DOHH2 (cell line): ENCODE measurements around the gene TTC29.

Experiments
- CTCF ChIP-seq: fragments of 200-600 bp; sonication (generic); IDR thresholded peaks from one replicate; pipeline ENCODE4 v1.5.1; 2014; ENCODE audit warnings: antibody characterized with exemption, mild to moderate bottlenecking, low read depth, low read length; ENCODE audit not compliant: poor library complexity, severe bottlenecking
- EZH2phosphoT487 ChIP-seq: fragments of 200-600 bp; sonication (generic); IDR thresholded peaks from 2 replicates; pipeline ENCODE4 v1.6.1; 2017; ENCODE audit warnings: borderline replicate concordance, mild to moderate bottlenecking, antibody characterized with exemption, low read length, moderate library complexity, mixed read lengths

GRCh38 chr4:146960634-146961033 is 15.0 kb upstream of the TTC29 start:
- TF ChIP-seq CTCF (no peak), EZH2phosphoT487 (no peak)
